ENCODE data around the gene PROB1.
A peak's percentile ranks its signal among the peaks of the same experiment; 100 is the strongest.
"Not testable (repeated sequence)": the region's sequence is repeated elsewhere in the genome, so short reads cannot be mapped to it uniquely, and the experiment has no call there.

Gene PROB1

GRCh38 chr5:139389701-139390638 lies 4.9 kb downstream of the PROB1 start, which contains the start of gene MZB1:
Gene MZB1 (minus strand): TSS chr5:139389913. CDS start chr5:139389856, 57 bp downstream.
- Histone ChIP-seq H3K9me3 (ENCODE audit: control extremely low read depth in 1 of 5, control insufficient read depth in 4 of 5, insufficient read depth in 2 of 5, low read depth in 1 of 5, low read length in 4 of 5) (no peaks in the 10 kb centered on the region), H3K36me3 (ENCODE audit: control insufficient read depth in 4 of 4, insufficient read depth in 4 of 4, low read length in 3 of 4) (peaks cover 0 to 7% (median 0%) of the 10 kb centered on the region in 4 experiments), H3K4me1 (ENCODE audit: control extremely low read depth in 1 of 4, control insufficient read depth in 4 of 4, insufficient read depth in 4 of 4, low read length in 3 of 4) (peaks cover 6 to 96% (median 91%) of the 10 kb centered on the region in 4 experiments), H3K27ac (ENCODE audit: insufficient read depth in 1 of 2, low read depth in 1 of 2, low read length in 2 of 2, poor library complexity in 1 of 2, severe bottlenecking in 2 of 2) (peak within 1 kb of the TSS; percentile 90 to 95), H3K4me3 (ENCODE audit: control insufficient read depth in 1 of 7, extremely low read depth in 1 of 7, insufficient read depth in 4 of 7, low read depth in 2 of 7, low read length in 6 of 7) (peak within 1 kb of the TSS in 6 of 7 experiments; percentile 10 to 73 (median 64)), H3K27me3 (replicated peaks in 2 of 5; ENCODE audit: control insufficient read depth in 4 of 5, insufficient read depth in 5 of 5, low read length in 4 of 5) (no peaks in the 10 kb centered on the region)
- WGBS (ENCODE audit: insufficient coverage): 70% methylated on average over 2 of the region's 11 CpGs
- ChIA-PET CTCF (interaction anchor here (0.7 to 7.4 kb wide), 8 partner anchors 12 to 49 kb away, joined by 3 to 60 read pairs (median 6); partner anchors contain the start of genes DNAJC18, PAIP2 and SPATA24), POLR2A (interaction anchor here (0.7 to 2.0 kb wide), 3 partner anchors 20 to 105 kb away, joined by 3 to 5 read pairs (median 4); partner anchors contain the start of gene PAIP2)
- peak; percentile 78 to 94 (median 94) for DNase-seq

GRCh38 chr5:139388198-139388821 lies 6.6 kb downstream of the PROB1 start:
- 0% methylated on average over 6 of the region's 8 CpGs for WGBS (ENCODE audit: insufficient coverage)
- Histone ChIP-seq H3K9me3 (ENCODE audit: control extremely low read depth in 1 of 5, control insufficient read depth in 4 of 5, insufficient read depth in 2 of 5, low read depth in 1 of 5, low read length in 4 of 5) (no peaks in the 10 kb centered on the region), H3K4me3 (ENCODE audit: control insufficient read depth in 1 of 7, extremely low read depth in 1 of 7, insufficient read depth in 4 of 7, low read depth in 2 of 7, low read length in 6 of 7) (peak overlapping the region in 6 of 7 experiments; percentile 39 to 73 (median 66)), H3K36me3 (ENCODE audit: control insufficient read depth in 4 of 4, insufficient read depth in 4 of 4, low read length in 3 of 4) (peaks cover 0 to 7% (median 0%) of the 10 kb centered on the region in 4 experiments), H3K4me1 (ENCODE audit: control extremely low read depth in 1 of 4, control insufficient read depth in 4 of 4, insufficient read depth in 4 of 4, low read length in 3 of 4) (peaks cover 6 to 96% (median 92%) of the 10 kb centered on the region in 4 experiments), H3K27ac (ENCODE audit: insufficient read depth in 1 of 2, low read depth in 1 of 2, low read length in 2 of 2, poor library complexity in 1 of 2, severe bottlenecking in 2 of 2) (peak overlapping the region; percentile 90 to 95), H3K27me3 (replicated peaks in 2 of 5; ENCODE audit: control insufficient read depth in 4 of 5, insufficient read depth in 5 of 5, low read length in 4 of 5) (no peaks in the 10 kb centered on the region)
- ChIA-PET POLR2A (interaction anchor here (0.6 to 1.5 kb wide), 9 partner anchors 9 to 94 kb away, joined by 3 to 11 read pairs (median 4); partner anchors contain the start of genes MATR3, PAIP2 and STING1), CTCF (interaction anchor here (0.9 to 7.4 kb wide), 6 partner anchors 13 to 115 kb away, joined by 3 to 48 read pairs (median 8); partner anchors contain the start of genes PAIP2 and SPATA24)
- DNase-seq: peak; percentile 78 to 94 (median 94)

- no peak for DNase-seq
- peak overlapping the region in 6 of 7 experiments; percentile 39 to 73 (median 66) for H3K4me3 ChIP-seq (ENCODE audit: control insufficient read depth in 1 of 7, extremely low read depth in 1 of 7, insufficient read depth in 4 of 7, low read depth in 2 of 7, low read length in 6 of 7)
- CTCF ChIA-PET: interaction anchor here (0.6 to 7.4 kb wide), 8 partner anchors 12 to 115 kb away, joined by 3 to 48 read pairs (median 3); partner anchors contain the start of genes PAIP2 and SPATA24
- no peaks in the 10 kb centered on the region for H3K27me3 ChIP-seq (replicated peaks in 2 of 5; ENCODE audit: control insufficient read depth in 4 of 5, insufficient read depth in 5 of 5, low read length in 4 of 5)
- peaks cover 0 to 7% (median 0%) of the 10 kb centered on the region in 4 experiments for H3K36me3 ChIP-seq (ENCODE audit: control insufficient read depth in 4 of 4, insufficient read depth in 4 of 4, low read length in 3 of 4)
- WGBS (ENCODE audit: insufficient coverage): 4% methylated on average over 8 of the region's 10 CpGs
- peaks cover 6 to 96% (median 94%) of the 10 kb centered on the region in 4 experiments for H3K4me1 ChIP-seq (ENCODE audit: control extremely low read depth in 1 of 4, control insufficient read depth in 4 of 4, insufficient read depth in 4 of 4, low read length in 3 of 4)
- no peaks in the 10 kb centered on the region for H3K9me3 ChIP-seq (ENCODE audit: control extremely low read depth in 1 of 5, control insufficient read depth in 4 of 5, insufficient read depth in 2 of 5, low read depth in 1 of 5, low read length in 4 of 5)
- H3K27ac ChIP-seq (ENCODE audit: insufficient read depth in 1 of 2, low read depth in 1 of 2, low read length in 2 of 2, poor library complexity in 1 of 2, severe bottlenecking in 2 of 2): peak overlapping the region; percentile 90 to 95
- POLR2A ChIA-PET: interaction anchor here (1.0 to 1.5 kb wide), 6 partner anchors 14 to 94 kb away, joined by 3 to 11 read pairs (median 4); partner anchors contain the start of genes MATR3 and PAIP2
Observed at GRCh38 chr5:139387611-139388197, 7.2 kb downstream of the PROB1 start.

- POLR2A ChIA-PET; H3K9me3 ChIP-seq (ENCODE audit: control extremely low read depth in 1 of 5, control insufficient read depth in 4 of 5, insufficient read depth in 2 of 5, low read depth in 1 of 5, low read length in 4 of 5); DNase-seq; H3K27me3 ChIP-seq (replicated peaks in 2 of 5; ENCODE audit: control insufficient read depth in 4 of 5, insufficient read depth in 5 of 5, low read length in 4 of 5); H3K36me3 ChIP-seq (ENCODE audit: control insufficient read depth in 4 of 4, insufficient read depth in 4 of 4, low read length in 3 of 4): not testable (repeated sequence)
- peak overlapping the region; percentile 90 to 95 for H3K27ac ChIP-seq (ENCODE audit: insufficient read depth in 1 of 2, low read depth in 1 of 2, low read length in 2 of 2, poor library complexity in 1 of 2, severe bottlenecking in 2 of 2)
- CTCF ChIA-PET: interaction anchor here (1.1 to 7.4 kb wide), 7 partner anchors 9 to 116 kb away, joined by 3 to 48 read pairs (median 6); partner anchors contain the start of gene SPATA24
- peak overlapping the region in 1 of 7 experiments; percentile 11 for H3K4me3 ChIP-seq (ENCODE audit: control insufficient read depth in 1 of 7, extremely low read depth in 1 of 7, insufficient read depth in 4 of 7, low read depth in 2 of 7, low read length in 6 of 7)
- peaks cover 6 to 98% (median 96%) of the 10 kb centered on the region in 4 experiments for H3K4me1 ChIP-seq (ENCODE audit: control extremely low read depth in 1 of 4, control insufficient read depth in 4 of 4, insufficient read depth in 4 of 4, low read length in 3 of 4)
- WGBS (ENCODE audit: insufficient coverage): 91% methylated on average over 9 of the region's 10 CpGs
Observed at GRCh38 chr5:139386956-139387355, 7.9 kb downstream of the PROB1 start.

GRCh38 chr5:139386050-139386438 lies 8.9 kb downstream of the PROB1 start:
- POLR2A ChIA-PET: interaction anchor here (0.7 kb wide), 1 partner anchor 44 kb away, joined by 3 read pairs; the partner anchor contains the start of gene PAIP2
- peaks cover 6 to 91% (median 87%) of the 10 kb centered on the region in 4 experiments for H3K4me1 ChIP-seq (ENCODE audit: control extremely low read depth in 1 of 4, control insufficient read depth in 4 of 4, insufficient read depth in 4 of 4, low read length in 3 of 4)

More at GRCh38 chr5:139386050-139386438, 8.9 kb downstream of the PROB1 start:
- Histone ChIP-seq H3K4me3 (ENCODE audit: control insufficient read depth in 1 of 7, extremely low read depth in 1 of 7, insufficient read depth in 4 of 7, low read depth in 2 of 7, low read length in 6 of 7) (peak overlapping the region in 1 of 7 experiments; percentile 73), H3K36me3 (ENCODE audit: control insufficient read depth in 4 of 4, insufficient read depth in 4 of 4, low read length in 3 of 4) (peaks cover 0 to 7% (median 0%) of the 10 kb centered on the region in 4 experiments), H3K27ac (ENCODE audit: insufficient read depth in 1 of 2, low read depth in 1 of 2, low read length in 2 of 2, poor library complexity in 1 of 2, severe bottlenecking in 2 of 2) (peak overlapping the region in 1 of 2 experiments; percentile 95), H3K9me3 (ENCODE audit: control extremely low read depth in 1 of 5, control insufficient read depth in 4 of 5, insufficient read depth in 2 of 5, low read depth in 1 of 5, low read length in 4 of 5) (no peaks in the 10 kb centered on the region), H3K27me3 (replicated peaks in 2 of 5; ENCODE audit: control insufficient read depth in 4 of 5, insufficient read depth in 5 of 5, low read length in 4 of 5) (no peaks in the 10 kb centered on the region)
- CTCF ChIA-PET: interaction anchor here (0.6 to 7.4 kb wide), 9 partner anchors 10 to 517 kb away, joined by 3 to 48 read pairs (median 6); partner anchors contain the start of genes PAIP2 and SPATA24
- DNase-seq: no peak
- no CpG with 5 or more reads among the region's 5 CpGs for WGBS (ENCODE audit: insufficient coverage)

Measured in common myeloid progenitor, CD34-positive (primary cell).